HepG2 (cell line): Measurements from ENCODE around the gene NYNRIN. TPM values are rescaled to one million over a fixed set of nuclear protein-coding genes. Genes with fewer than 3 reads are reported as not detected.

ENCODE experiments used
- CC2D1A ChIP-seq: sonication (generic); formaldehyde crosslinking; IDR thresholded peaks from 2 replicates; pipeline ENCODE4 v1.8.1; 2023; ENCODE audit warnings: mild to moderate bottlenecking, missing genetic modification reagents
- CENPBD1 ChIP-seq: sonication (generic); formaldehyde crosslinking; IDR thresholded peaks from 2 replicates; pipeline ENCODE4 v1.8.0; 2022; ENCODE audit warnings: missing genetic modification reagents, low read depth, mild to moderate bottlenecking, borderline replicate concordance
- DNMT1 ChIP-seq: sonication (generic); formaldehyde crosslinking; IDR thresholded peaks from 2 replicates; pipeline ENCODE4 v1.5.1; 2020; ENCODE audit warnings: mild to moderate bottlenecking, missing genetic modification reagents
- HNF1A ChIP-seq, 2 experiments: sonication (generic) in 1 of 2; formaldehyde crosslinking in 1 of 2; IDR thresholded peaks; 2 replicates each; pipeline versions ENCODE4 v1.4.0 to v1.6.1; 2016 to 2020; ENCODE audit warnings: borderline replicate concordance in 1 of 2, low read depth in 1 of 2, mild to moderate bottlenecking in 1 of 2, missing genetic modification reagents in 1 of 2
- HNF4A ChIP-seq: sonication (generic); formaldehyde crosslinking; IDR thresholded peaks from 2 replicates; pipeline ENCODE4 v1.4.0; 2020; ENCODE audit warnings: missing genetic modification reagents
- LRRFIP1 ChIP-seq: sonication (generic); formaldehyde crosslinking; conservative IDR thresholded peaks from 2 replicates; pipeline ENCODE4 v1.4.0; 2020; ENCODE audit warnings: missing genetic modification reagents
- MTA1 ChIP-seq: sonication (generic); formaldehyde crosslinking; IDR thresholded peaks from 2 replicates; pipeline ENCODE4 v1.4.0; 2020; ENCODE audit warnings: missing genetic modification reagents, mild to moderate bottlenecking, borderline replicate concordance
- NR1H2 ChIP-seq: sonication (generic); formaldehyde crosslinking; IDR thresholded peaks from 2 replicates; pipeline ENCODE4 v1.8.1; 2022; ENCODE audit warnings: low read depth, missing genetic modification reagents, borderline replicate concordance
- PBX3 ChIP-seq: sonication (generic); formaldehyde crosslinking; IDR thresholded peaks from 2 replicates; pipeline ENCODE4 v1.8.1; 2023; ENCODE audit warnings: missing genetic modification reagents, inconsistent platforms, borderline replicate concordance
- ZHX2 ChIP-seq, 2 experiments: sonication (generic) in 1 of 2; formaldehyde crosslinking in 1 of 2; IDR thresholded peaks; 2 replicates each; pipeline versions ENCODE4 v1.6.1 to v1.9.0; 2014 to 2022; ENCODE audit warnings: antibody characterized with exemption in 1 of 2, borderline replicate concordance in 1 of 2, inconsistent platforms in 1 of 2, low read depth in 1 of 2, missing genetic modification reagents in 1 of 2
- ZNF17 ChIP-seq: sonication (generic); formaldehyde crosslinking; IDR thresholded peaks from 2 replicates; pipeline ENCODE4 v1.5.0; 2020; ENCODE audit warnings: mild to moderate bottlenecking, missing genetic modification reagents
- ZSCAN29 ChIP-seq: sonication (generic); formaldehyde crosslinking; conservative IDR thresholded peaks from 2 replicates; pipeline ENCODE4 v1.4.0; 2020; ENCODE audit warnings: mild to moderate bottlenecking, missing genetic modification reagents
- polyA plus RNA-seq, 8 experiments: library from polyadenylated mRNA; depleted of rRNA in 3 of 8; stranded (reverse) in 7 of 8; unstranded in 1 of 8; fragments of >200 nt; fragmentation: Illumina TruSeq in 4 of 8; extraction: Trizol in 4 of 8; gene quantifications; 2 replicates each; pipeline versions ENCODE4 v1.2.1 to v1.2.3, GENCODE V29; 2011 to 2016; ENCODE audit warnings: low read depth in 4 of 8, missing spikeins in 1 of 8, mixed read lengths in 1 of 8; ENCODE audit not compliant: insufficient read depth in 1 of 8
- total RNA-seq, 5 experiments: library from RNA; depleted of rRNA; stranded (reverse); fragments of >200 nt; fragmentation: Illumina TruSeq; extraction: Trizol; gene quantifications; 2 replicates each; pipeline ENCODE4 v1.2.3, GENCODE V29; 2016; ENCODE audit warnings: low read depth in 1 of 5

Gene NYNRIN
- total and polyA plus RNA-seq, 2 of the 13 experiments (the other 11 are each of a cell fraction or from before 2014, with no cell fraction given), result 0.63 to 1.1 TPM

- TF ChIP-seq PBX3 (CRISPR knock-in tag) (no peak), HNF1A (IDR thresholded peaks at IDR 0.05; ENCODE audit: low read depth) (no peak), HNF1A (CRISPR knock-in tag; IDR thresholded peaks at IDR 0.05; ENCODE audit: borderline replicate concordance) (no peak), ZNF17 (CRISPR knock-in tag) (no peak), ZHX2 (IDR thresholded peaks at IDR 0.05; ENCODE audit: low read depth) (no peak), ZHX2 (CRISPR knock-in tag; IDR thresholded peaks at IDR 0.05; ENCODE audit: borderline replicate concordance) (no peak), HNF4A (peak; percentile 81), CC2D1A (CRISPR knock-in tag) (no peak), NR1H2 (CRISPR knock-in tag) (no peak), LRRFIP1 (CRISPR knock-in tag) (no peak), ZSCAN29 (CRISPR knock-in tag) (no peak), CENPBD1 (CRISPR knock-in tag) (no peak), DNMT1 (no peak), MTA1 (CRISPR knock-in tag) (peak; percentile 49; the same call in 1 of the 2 replicates)
Observed at GRCh38 chr14:24399999-24400718, 1.4 kb downstream of the NYNRIN start (continued).
